ENCODE data around the gene ADAMTSL3.
"Not testable (repeated sequence)": the region's sequence is repeated elsewhere in the genome, so short reads cannot be mapped to it uniquely, and the experiment has no call there.

ADAMTSL3 gene

DNA sequence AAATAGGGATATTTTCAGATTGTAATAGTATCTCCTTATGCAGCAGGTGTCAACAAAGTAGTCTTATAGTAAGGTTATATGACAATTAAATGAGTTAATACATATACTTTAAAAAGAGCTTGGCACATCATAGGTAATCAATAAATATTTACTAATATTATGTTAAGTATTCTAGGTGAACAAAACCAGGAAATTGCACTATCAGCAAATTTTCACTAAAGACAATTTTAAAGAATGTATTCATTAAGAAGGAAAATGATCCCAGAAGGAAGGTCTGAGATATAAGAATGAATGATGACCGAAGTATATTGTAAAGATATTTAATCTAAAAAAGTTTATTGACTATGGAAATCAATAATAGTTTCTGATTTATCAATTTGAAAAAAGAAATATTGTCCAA is 281.9 kb downstream of the ADAMTSL3 start:
- DNase-seq, result no peak

DNA sequence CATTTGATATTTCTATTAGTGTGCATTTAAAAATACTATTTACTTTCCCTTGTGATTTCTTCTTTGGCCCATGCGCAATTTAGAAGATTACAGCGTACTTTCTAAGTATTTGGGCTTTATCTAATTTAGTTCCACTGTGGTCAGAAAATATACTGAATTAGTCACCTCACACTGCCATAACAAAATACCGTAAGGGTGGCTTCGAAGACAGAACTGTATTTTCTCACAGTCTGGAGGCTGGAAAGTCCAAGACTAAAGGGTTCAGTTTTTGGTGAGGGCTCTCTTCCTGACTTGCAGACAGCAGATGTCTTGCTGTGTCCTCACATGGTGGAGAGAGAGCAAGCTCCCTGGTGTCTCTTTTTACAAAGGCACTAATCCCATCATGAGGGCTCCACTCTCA is 286.2 kb downstream of the ADAMTSL3 start:
- no peak for DNase-seq

DNA sequence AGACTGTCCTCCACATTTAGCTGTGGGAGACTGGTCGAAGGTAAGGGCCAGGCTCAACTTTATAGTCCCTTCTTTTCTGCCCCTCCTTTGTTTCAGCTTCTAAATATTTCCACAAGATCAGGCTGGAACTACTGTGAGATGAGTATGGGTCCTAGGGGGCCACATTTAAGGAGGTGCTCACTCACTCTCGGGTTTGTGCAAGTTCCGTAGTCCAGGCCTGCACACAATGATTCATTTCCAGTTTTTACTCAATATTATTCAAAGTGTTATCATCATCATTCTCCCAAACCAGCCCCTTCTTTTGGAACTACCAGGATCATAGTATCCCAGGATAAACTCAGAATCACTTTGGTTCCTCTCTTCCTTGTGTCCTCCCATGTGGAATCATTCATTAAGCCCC is 289.1 kb downstream of the ADAMTSL3 start:
- no peak for DNase-seq

DNA sequence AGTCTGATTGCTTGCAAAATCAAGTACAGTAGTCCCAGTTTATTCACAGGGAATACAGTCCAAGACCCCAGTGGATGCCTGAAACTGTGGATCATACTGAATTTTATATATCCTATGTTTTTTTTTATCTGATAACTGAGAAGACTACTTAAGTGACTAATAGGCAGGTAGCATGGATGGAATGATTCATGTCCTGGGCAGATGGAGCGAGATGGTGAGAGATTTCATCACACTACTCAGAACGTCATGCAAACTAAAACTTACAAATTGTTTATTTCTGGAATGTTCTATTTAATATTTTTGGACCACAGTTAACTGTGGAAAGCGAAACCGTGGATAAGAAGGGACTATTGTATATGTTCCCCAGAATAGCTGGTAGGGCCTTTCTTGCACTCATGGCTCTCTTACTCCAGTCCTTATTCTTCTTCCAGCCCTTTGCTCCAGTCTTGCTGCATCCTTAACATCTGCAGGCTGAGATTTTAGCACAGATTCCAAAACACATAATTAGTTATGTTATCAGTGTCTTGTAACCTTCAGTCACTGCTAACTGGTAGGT is 290.0 kb downstream of the ADAMTSL3 start:
- no peak for DNase-seq

DNA sequence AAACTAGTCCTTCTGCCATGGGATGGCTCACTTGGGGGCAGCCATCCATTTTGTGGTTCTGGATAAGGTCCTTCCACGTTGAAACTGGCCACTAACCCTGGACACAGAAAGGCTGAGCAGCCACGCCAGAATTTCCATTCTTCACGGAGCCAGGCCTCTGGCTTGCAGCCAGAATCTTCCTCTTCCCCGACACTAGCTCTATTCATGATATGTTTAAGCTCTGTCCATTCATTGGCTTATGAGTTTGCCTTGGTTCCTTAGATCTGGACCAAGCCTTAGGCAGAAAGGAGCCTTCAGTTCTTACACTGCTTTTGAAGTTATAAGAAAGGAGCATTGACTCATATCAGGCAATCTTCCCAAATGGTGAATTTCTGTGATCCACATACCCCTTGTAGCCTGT is 293.2 kb downstream of the ADAMTSL3 start:
- DNase-seq, result no peak

DNA sequence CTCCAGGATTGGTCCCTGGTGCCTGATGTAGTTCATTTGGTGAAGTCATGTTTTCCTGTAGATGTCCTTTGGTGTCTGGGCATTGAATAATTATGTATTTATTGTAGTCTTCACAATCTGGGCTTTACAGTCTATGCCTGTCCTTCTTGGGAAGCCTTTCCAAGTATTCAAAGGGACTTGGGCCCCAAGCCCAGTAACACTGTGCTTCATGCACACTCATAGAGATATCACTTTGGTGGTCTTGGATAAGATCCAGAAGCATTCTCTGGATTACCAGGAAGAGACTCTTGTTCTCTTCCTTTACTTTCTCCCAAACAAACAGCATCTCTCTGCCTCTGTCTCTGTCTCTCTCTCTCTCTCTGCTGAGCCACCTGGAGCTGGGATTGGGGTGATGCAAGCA is 300.6 kb downstream of the ADAMTSL3 start:
- no peak for DNase-seq

DNA sequence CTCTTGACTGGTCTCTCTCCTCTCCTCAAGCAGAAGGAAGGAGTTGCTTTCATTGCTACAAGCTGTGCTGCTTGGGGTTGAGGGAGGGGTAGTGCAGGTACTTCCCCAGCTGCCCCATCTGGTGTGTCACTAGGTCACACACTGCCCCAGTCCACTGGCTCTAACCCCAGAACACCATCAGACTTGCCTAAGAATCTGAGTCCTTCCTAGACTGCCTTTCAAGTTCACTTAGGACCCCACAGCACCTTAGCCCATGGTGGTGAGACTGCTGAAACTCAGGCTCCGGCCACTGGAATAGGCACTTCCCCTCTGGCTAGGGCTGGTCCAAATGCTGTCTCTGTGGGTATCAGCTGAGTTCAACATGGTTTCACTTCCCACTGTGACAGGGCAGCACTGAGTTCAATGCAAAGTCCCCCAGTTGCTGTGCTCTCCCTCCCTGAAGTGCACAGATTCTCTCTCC is 301.9 kb downstream of the ADAMTSL3 start:
- no peak for DNase-seq

DNA sequence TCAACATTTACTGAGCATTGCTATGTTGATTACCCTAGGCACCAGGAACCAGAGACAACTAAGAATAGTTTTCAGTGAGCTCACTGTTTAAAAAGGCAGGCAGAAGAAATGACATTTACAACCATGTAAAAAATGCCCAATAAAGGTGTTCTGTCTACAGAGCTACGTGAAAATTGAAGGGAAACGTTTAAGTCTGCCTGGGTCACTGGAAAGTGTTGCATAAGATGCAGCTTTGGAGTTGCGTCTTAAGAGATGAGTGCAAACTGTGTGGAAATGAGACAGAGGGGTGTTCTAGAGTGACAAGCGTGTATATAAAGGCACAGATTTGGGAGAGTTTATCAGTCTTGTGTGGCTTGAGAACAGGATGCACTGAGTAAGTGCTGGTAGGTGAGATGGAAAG is 303.0 kb downstream of the ADAMTSL3 start:
- DNase-seq, result no peak

DNA sequence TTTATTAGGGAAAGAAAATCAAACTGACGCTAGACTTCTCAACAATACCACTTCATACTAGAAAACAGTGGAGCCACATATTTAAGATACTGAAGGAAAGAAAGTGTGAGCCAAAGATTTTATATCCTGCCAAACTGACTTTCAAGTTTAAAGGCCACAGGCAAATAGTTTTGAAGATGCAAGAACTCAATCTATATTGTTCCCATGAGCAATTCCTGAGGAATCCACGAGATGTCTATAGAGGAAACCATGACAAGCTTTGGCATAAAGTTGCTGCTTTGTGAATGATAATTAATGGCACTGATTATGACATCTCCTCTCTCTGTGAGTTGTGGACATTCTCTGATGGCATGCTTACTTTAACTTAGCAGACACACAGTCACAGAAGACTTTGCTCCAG is 305.6 kb downstream of the ADAMTSL3 start:
- DNase-seq, result no peak

DNA sequence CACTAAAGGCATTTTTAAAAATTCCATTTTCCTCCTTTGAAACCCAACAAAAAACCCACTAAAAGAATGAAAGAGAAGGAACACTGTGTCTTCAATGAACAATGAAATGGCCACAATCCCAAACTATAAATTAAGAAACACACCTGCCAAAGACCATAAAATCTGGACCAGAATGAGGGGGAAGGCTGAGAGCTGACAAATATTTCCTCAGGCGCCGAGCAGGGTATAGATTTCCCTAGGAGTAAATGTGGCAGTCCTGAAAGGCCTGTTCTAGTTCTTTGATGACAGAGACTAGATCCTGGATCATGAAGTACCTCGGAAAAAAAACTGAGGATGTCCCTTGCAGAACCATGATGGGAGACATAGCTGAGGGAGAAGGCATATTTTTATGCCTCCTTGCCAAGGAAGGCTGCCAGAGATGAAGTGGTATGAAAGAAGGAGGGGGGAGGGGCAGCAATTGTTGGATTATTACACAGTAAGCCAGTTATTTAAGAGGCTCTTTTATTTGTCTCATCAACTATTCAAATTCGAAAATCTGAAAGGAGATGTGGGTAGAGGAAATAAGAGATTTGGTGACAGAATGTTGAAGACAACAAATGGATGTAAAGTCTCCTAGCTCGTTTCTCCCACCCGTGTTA is 306.4 kb downstream of the ADAMTSL3 start:
- DNase-seq, result no peak

DNA sequence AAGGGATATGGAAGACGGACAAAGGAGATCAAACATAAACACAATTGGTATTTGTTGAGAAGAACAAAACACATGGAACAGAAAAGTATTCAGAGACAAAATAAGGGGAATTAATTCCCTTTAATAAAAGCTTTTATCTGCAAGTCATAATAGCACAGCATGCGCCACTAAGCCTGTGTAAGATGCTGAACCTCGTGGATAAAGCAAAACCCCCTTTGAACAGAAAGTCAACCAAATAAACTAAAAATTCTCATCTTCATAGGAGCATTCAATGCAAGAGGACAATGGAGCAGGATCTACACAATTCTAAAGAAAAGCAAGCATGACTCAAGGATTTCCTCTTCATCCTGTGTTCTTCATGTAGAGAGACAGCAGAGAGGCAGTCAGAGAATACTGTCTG is 307.4 kb downstream of the ADAMTSL3 start:
- no peak for DNase-seq

DNA sequence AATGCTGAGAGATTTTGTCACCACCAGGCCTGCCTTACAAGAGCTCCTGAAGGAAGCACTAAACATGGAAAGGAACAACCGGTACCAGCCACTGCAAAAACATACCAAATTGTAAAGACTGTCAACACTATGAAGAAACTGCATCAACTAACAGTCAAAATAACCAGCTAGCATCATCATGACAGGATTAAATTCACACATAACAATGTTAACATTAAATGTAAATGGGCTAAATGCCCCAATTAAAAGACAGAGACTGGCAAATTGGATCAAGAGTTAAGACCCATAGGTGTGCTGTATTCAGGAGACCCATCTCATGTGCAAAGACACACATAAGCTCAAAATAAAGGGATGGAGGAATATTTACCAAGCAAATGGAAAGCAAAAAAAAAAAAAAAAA is 311.0 kb downstream of the ADAMTSL3 start:
- DNase-seq, result not testable (repeated sequence)

DNA sequence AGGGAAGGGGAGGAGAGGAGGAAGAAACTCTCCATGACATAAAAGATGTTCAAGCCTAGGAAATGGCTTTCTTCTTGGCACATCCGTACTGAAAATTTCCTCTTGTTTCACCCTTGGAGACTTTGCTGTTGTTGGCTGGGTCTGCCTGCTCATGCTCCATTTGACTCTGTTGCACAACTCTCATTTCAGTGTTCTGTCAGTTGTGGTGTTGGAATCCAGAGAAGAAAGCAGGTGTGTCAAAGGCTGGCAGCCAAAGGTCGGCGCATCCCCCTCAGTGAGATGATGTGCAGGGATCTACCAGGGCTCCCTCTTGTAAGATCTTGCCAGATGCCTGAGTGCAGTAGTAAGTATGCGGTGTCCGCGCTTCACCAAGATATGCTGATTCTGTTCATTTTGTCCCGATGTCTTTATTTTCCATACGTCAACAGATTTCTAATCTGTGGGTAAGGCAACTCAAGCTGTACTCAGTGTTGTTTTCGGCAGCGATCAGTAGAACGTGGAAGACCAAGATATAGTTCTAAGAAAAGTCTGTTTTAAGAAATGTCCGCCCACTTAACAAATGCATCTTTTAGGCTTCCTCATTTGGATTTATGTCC is 316.5 kb downstream of the ADAMTSL3 start:
- DNase-seq, result no peak

DNA sequence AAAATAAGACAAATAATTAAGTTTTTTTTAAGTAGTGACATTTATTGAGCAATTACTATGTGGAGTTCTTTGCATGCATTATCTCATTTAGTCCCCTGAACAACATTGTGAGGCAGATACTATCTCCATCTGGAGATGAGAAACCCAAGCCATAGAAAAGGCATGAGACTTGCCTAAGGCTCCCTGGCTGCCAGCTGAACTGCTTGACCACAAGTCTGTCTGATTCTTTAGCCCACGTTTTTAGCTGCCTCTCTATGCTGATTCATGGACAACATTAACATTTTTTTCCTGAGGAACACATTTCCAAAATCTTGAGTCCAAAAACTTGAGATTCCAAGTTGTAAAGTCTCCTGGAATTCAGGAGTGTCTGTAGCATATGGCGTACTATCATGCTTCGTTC is 318.1 kb downstream of the ADAMTSL3 start:
- no peak for DNase-seq

DNA sequence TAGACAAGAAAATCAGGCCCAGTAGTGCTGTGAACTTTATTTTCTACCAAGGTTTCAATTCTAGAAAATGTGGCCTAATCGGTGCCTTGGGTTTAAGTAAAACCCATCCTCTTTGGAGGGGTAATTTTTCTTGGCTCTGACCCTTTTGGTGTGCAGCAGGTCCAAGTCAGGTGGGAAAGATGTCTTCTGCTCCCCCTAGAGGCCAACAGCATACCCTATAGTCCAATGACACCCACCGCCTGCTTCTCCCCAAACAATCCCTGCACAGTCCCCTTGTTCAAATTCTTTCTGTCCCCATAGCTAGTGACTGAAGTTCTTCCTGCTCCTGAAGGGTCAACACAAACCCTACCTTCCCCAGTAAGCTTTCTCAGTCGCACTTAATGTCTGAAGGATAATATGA is 319.9 kb downstream of the ADAMTSL3 start:
- DNase-seq, result peak; percentile 10

DNA sequence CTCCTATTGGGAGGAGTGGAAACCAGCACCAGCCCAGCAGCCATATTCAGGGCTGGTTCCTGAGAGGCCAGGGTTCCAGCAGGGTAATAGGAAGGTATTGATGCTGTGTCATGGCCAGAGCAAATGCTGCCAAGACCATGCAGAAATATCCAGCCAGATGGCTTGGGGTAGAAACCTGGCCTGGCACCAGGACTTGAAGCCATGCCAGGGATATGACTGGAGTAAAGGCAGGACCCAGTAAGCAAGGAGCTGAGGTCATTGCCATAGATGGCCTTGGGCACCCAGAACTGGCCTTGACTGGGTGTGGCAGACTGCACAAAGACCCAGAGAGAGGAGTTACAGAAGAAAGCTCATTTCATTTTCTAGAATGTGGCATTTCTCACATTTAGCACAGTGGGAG is 324.1 kb downstream of the ADAMTSL3 start:
- DNase-seq, result no peak

DNA sequence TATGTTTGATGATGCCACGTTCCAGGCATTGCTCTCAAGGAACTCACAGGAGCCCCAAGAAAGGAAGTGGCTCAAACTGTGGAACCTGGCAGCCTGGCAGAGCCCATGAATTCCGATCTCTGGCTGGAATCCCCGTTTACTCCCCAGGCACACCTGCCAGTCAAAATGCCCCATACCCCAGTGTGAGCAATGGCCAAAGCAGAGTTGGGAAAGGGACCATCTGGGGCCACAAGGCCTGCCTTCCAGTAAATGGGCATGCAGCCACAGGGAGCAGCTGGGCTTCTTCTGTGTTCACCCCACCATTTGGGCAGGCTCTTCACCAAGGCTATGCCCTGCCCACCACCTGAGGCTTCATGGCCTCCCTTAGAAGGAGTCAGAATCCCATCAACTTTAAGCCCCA is 324.7 kb downstream of the ADAMTSL3 start:
- DNase-seq, result no peak

DNA sequence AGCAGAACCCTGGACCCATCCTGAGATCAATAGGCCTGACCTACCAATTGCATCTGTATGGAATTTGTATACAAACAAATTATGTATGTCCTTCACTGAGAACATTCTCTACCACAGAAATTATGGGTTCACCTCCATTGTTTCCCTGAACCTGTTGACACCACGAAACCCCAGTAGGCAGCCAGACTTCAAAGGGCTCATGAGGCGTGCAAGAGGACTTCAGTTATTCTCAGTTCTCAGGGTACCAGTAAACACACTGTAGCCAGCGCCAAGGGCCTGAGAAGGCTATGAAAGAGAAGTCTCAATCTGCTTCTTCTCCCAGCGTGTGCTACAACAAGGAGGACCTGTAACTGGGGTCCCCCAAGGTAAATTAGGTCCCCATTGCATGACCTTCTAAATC is 326.7 kb downstream of the ADAMTSL3 start:
- DNase-seq, result no peak

DNA sequence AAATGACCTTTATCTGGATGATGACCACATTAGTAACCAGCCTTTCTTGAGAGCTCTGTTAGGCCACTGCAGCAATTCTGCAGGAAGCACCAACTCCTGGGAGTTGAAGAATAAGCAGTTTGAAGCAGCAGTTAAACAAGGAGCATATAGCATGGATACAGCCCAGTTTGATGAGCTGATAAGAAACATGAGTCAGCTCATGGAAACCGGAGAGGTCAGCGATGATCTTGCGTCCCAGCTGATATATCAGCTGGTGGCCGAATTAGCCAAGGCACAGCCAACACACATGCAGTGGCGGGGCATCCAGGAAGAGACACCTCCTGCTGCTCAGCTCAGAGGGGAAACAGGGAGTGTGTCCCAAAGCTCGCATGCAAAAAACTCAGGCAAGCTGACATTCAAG is 328.8 kb downstream of the ADAMTSL3 start:
- no peak for DNase-seq

DNA sequence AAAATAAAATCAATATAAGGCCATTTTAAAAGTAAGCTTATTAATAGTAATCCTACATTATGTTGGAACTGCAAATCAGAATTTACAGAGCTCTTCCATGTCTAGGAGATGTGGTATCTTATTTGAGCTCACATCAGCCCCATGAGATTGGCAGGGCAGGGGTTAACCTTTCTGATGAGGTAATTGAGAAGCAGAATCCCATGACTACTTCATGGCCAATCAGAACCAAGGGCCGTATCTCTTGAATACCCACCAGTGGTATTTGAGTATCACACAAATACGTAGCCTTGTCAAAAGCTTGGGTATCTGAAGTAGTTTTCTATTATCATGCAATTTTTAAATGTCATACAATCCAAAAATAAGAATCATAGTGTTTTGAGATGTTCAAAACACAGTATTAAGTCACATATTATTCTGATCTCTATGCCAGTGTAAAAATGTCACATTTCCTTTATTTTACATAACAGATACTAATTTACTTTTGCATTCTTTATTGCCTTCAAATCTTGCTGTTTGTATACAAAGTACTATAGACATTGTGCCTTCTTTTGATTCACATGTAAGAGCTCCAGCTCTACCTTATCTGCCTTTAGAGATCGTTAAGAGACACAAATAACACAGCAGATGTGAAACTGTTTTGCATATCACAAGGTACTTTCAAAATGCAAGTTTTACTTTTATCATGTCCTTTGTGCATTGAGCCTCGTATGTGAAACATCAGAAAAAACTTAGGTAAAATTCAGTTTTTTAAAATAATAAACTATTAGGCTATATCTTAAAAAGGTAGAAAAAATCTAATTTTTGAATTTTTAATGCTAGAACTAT is 329.9 kb downstream of the ADAMTSL3 start:
- no peak for DNase-seq

DNA sequence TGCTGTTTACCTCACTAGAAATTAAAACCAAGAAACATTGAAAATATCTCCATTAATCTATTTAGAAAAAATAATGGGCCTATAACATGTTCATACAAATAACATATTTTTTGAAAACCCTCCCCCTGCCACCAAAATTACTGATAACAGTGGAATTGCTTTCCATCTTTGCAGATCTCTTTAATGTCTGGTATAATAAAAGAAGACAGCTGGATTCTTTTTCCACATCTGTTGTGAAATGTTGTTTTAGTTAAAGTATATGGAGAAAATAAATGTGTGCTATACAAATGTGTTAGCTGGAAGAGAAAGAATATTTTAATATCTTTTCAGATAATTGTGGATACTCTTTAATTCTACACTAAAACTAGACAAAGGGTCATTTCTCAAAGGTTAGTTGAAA is 330.7 kb downstream of the ADAMTSL3 start:
- DNase-seq, result no peak

DNA sequence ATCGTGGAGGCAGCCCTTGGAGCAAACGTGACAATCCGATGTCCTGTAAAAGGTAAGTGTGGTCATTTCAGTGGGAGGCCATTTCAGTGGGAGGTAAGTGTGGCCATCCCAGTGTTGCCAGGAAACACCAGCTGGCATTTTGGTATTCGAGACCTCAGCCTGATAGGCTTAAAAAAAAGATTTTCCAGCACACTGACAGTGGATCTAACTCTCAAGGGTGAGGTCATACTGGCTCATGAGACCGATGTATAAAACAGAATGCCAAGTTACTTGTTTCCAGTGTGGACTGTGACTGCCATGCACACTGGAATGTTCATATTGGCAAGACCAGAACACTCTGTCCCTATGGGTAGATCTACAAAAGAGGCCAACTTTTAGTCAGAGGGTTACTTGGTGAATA is 337.2 kb downstream of the ADAMTSL3 start:
- no peak for DNase-seq

DNA sequence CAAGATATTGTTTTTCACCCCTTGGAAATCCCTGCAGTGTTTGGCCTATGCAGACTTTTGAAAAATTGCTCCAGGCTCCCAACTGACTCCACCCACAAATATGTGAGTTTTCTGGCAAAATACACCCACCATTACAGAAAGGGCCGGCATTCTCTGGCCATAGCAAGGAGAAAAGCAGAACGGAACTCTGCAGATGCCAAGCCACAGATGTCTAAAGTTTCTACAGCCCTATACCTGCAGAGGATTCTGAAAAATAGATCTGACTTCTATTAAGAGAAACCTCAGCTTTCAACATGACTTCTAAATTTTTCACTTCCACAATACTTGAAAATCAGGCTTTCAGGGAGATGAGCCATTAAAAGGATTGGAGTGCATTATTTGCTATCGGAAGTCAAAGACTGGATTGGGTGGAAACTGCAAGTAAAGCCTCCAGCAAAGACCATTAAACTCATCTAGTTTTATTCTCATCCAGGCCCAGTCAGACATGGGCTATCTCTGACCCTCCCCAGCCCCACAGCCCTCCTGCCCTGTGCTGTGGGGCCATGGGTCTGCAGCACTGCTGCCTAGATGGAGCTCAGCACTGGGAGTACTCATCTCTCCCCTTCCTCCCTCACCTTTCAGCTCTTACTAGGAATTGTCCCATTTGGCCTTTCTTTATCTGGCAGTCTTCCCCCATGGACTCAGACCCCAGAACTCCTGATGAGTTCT is 338.6 kb downstream of the ADAMTSL3 start:
- DNase-seq, result no peak

Data from DMS53 (cell line).